ENCODE data around the gene FGD4. TPM values are rescaled to one million over a fixed set of nuclear protein-coding genes. Genes with fewer than 3 reads are reported as not detected.

FGD4 gene
- total RNA-seq, 1 donor from 2014 or later: 1.8 TPM

- DNase-seq (no peak), ATAC-seq (ENCODE audit: low read depth) (no peak)
- ChIA-PET POLR2A (no interaction called here), CTCF (interaction anchor here (0.9 kb wide), 1 partner anchor 236 kb away, joined by 4 read pairs; no protein-coding TSS in a partner anchor)
- intact Hi-C loops (cut with micrococcal nuclease): no loop called here
- no peak overlapping the region for H3K27ac Mint-ChIP-seq
- no peak overlapping the region for H3K4me3 Mint-ChIP-seq
- peaks cover 2% of the 10 kb centered on the region for H3K9me3 Mint-ChIP-seq
- no peak for TF ChIP-seq CTCF (IDR thresholded peaks at IDR 0.05)
- peaks cover 4% of the 10 kb centered on the region for H3K4me1 Mint-ChIP-seq
- no peaks in the 10 kb centered on the region for H3K27me3 Mint-ChIP-seq
- peaks cover 28% of the 10 kb centered on the region for H3K36me3 Mint-ChIP-seq (ENCODE audit: low read depth)
Measured at GRCh38 chr12:32692358-32692757, 293.0 kb downstream of the FGD4 start.

GRCh38 chr12:32693036-32693435 lies 293.7 kb downstream of the FGD4 start:
- no peak overlapping the region for H3K27ac Mint-ChIP-seq
- H3K4me3 Mint-ChIP-seq: no peak overlapping the region
- H3K27me3 Mint-ChIP-seq: no peaks in the 10 kb centered on the region
- ATAC-seq (ENCODE audit: low read depth) (no peak), DNase-seq (no peak)
- H3K9me3 Mint-ChIP-seq: peaks cover 2% of the 10 kb centered on the region
- H3K36me3 Mint-ChIP-seq (ENCODE audit: low read depth): peaks cover 28% of the 10 kb centered on the region
- peaks cover 7% of the 10 kb centered on the region for H3K4me1 Mint-ChIP-seq
- intact Hi-C loops (cut with micrococcal nuclease): no loop called here
- CTCF ChIA-PET: interaction anchor here (0.9 kb wide), 1 partner anchor 237 kb away, joined by 4 read pairs; no protein-coding TSS in a partner anchor
- no peak for TF ChIP-seq CTCF (IDR thresholded peaks at IDR 0.05)
- POLR2A ChIA-PET: interaction anchor here (0.6 kb wide), 1 partner anchor 62 kb away, joined by 9 read pairs; no protein-coding TSS in a partner anchor

All from activated B cell treated with CpG ODN at 0.5 μM for 24 hours (primary cell).